ENCODE results near the gene POU6F2.

POU6F2 gene

GRCh38 chr7:39069896-39070881 lies 92.5 kb downstream of the POU6F2 start:
- DNase-seq (ENCODE audit: low spot score), result no peak

GRCh38 chr7:39071116-39071515 lies 93.4 kb downstream of the POU6F2 start:
- DNase-seq (ENCODE audit: low spot score), result no peak

DNA sequence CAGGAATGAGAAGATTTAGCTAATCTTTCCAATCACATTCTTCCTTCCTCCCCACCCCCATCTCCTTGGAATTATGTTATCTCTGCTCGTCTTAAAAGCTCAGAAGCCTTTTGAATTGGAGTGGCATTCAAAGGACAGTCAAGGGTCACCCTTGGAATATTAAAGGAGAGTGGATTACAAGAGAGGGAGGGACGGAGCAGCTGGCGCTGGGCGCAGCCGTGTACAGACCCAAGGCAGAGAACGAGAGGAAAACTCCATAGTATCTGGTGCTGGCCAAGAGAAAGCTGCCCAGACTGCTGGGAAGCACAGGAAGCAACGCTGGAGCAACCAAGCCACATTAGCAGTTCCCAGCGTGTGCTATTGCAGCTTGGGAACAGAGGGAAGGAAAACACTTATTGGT lies 95.7 kb downstream of the POU6F2 start:
- DNase-seq (ENCODE audit: low spot score), result peak; percentile 35

DNA sequence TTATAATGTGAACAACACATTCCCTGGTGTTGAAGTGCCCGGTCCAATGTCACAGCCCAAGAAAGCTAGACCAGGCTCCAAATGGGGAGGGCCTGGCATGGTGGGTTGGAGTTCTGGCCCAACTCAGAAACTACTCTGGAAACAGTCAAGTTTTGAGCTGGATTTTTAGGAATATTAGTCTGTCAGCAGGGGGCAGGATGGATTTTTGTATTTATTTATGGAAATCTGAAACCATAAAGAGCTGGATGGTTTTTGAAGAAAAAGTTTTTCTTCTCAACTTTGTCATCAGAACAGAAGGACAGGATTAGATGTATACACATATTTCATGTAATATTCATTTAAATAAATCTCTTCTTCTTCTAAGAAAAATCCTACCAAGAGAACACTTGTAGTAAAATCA lies 97.5 kb downstream of the POU6F2 start:
- DNase-seq (ENCODE audit: low spot score), result no peak

DNA sequence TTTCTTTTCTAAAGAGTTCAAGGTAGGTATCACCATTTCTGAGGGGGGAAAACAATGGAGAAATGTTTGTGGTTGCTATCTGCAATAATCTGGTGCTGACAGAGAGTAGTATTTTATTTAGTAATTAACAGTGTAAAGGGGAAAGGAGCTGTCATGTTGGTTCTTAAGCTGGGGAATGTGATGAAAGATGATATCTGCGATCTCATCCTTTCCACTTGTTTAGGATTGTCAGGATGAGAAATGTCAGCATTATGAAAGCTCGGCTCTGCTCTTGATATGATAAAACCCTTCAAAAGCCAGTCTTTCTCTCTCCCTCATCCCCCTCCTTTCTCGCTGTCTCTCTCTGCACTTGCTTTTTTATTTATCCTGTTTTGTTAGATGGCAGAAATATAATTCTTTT lies 106.1 kb downstream of the POU6F2 start:
- no peak for DNase-seq (ENCODE audit: low spot score)

- no peak for DNase-seq (ENCODE audit: low spot score)
Measured at GRCh38 chr7:39084349-39084748, 106.6 kb downstream of the POU6F2 start.

GRCh38 chr7:39085189-39085588 lies 107.5 kb downstream of the POU6F2 start:
- no peak for DNase-seq (ENCODE audit: low spot score)

DNA sequence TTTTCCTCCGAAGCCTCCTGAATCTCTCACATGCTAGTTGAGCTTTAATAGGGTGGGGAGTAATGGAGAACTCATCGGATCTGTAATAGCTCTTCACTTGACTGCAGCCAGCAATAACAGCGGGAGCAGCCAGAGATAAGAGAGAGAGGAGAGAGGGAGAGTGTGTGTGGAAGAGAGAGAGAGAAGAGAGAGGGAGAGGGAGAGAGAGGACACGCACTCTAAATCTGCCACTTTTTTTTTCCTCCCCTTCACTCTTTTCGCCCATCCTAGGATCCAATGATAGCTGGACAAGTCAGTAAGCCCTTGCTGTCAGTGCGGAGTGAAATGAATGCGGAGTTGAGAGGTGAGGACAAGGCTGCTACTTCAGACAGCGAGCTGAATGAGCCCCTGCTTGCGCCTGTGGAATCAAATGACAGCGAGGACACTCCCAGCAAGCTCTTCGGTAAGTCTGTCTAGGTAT lies 107.9 kb downstream of the POU6F2 start:
- no peak for DNase-seq (ENCODE audit: low spot score)

GRCh38 chr7:39086638-39087360 lies 109.1 kb downstream of the POU6F2 start:
- no peak for DNase-seq (ENCODE audit: low spot score)

- no peak for DNase-seq (ENCODE audit: low spot score)
Measured at GRCh38 chr7:39088730-39089593, 111.3 kb downstream of the POU6F2 start.

DNA sequence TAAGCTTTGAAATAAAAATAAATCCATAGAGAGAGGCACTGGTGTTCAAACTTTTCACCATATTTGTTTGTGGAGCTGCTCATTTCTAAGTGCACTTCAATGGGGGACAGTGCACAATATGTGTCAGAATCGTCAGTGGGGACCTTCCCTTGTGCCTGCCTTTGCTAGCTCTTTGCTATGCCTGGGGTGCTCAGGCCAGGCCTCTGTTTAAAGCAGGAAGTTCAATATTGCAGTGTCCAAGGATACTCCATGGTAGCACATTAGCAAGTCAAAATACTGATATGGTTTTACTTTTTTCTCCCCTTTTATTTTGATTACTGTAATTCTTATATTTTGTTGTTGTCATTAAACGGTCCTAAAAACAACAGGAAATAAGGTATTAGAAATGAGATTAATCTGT lies 113.4 kb downstream of the POU6F2 start:
- no peak for DNase-seq (ENCODE audit: low spot score)

- DNase-seq (ENCODE audit: low spot score), result no peak
Measured at GRCh38 chr7:39091774-39092173, 114.1 kb downstream of the POU6F2 start.

- DNase-seq (ENCODE audit: low spot score), result no peak
Measured at GRCh38 chr7:39094731-39095130, 117.0 kb downstream of the POU6F2 start.

DNA sequence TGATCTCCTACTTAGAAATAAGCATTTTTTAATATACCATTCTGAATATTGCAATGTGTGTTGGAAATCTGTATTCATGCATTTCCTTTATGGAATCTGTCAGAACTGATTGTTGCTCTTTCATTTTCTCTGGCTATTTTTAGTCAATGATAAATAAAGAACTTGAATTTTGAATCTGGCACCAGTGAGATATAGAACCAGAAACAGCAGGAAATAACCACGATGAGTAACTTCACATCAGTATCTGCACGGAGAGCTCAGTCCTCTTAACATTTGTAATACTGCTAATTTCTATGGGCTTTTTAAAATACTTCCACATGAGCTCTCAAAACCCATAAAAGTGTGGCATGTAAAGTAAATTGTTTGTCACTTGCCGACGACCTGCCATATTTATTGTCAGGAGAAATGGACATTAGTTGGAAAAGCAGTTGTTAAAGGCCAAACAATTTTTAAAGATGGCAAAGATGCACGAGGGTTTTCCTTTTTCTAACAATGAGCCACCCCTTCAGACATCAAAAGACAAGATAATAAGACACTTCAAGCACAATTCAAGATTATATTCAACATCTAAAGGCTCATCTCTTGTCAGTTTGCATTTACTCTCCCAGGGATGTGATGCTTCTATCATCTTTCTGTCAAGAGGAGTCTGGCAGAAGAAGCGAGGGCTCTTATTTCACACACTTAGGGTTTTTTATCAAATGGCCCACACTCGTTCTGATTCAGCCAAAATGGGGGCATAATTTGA lies 118.3 kb downstream of the POU6F2 start:
- DNase-seq (ENCODE audit: low spot score), result no peak

- DNase-seq (ENCODE audit: low spot score), result no peak
Measured at GRCh38 chr7:39098506-39098905, 120.8 kb downstream of the POU6F2 start.

DNA sequence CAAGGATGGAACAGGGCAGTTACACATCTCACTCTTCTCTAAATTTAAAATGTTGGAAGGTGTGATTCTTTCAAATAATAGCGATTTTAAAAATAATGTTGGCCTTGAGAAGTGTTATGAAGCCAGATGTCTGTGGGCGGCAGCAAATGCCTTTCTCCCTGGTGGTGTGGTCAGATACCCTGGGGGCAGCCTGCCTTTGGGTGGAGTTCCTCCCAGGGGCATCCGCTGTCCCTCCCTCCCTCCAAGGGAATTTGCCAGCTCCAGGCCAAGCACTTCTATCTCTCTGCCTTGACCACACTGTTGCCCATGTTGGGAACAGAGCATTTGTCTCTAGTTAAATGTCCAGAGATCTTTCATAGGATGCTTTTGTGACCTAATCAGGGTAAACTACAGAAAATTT lies 121.4 kb downstream of the POU6F2 start:
- DNase-seq (ENCODE audit: low spot score), result no peak

DNA sequence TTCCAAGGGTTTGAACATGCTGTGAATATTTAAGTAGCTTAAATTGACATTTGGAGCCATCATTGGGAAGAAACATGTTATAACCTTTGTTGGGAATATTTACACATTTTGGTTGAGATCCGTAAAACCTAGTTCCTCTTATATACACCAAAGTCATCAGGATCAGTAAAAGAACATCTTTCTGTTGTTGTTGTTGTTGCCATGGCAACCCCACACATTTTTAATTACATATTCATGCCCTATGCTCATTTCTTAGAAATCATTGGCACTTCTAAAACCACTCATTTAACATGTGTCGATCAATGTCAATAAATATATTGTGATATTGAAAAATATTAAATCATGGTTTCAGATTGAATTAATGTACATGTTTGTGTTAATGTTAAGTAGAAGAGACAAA lies 122.6 kb downstream of the POU6F2 start:
- no peak for DNase-seq (ENCODE audit: low spot score)

DNA sequence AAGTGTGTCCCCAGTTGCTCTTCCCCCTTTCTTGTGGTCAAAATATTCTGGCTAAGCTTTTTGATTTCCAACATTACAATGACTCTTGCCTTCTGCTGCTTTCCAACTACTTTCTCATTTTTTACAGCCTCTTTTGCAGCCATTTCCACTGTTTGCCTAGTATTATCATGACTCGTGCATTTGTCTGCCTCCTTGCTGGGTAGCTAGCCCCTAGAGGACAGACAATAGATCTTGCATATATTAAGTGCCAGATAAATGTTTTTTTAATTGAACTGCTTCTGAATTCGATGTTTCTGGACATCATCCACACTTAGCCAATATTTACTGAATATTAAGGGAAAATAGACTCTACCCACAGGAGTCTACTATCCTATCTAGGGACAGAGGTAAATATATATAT lies 124.5 kb downstream of the POU6F2 start:
- DNase-seq (ENCODE audit: low spot score), result no peak

- DNase-seq (ENCODE audit: low spot score), result no peak
Measured at GRCh38 chr7:39105720-39106119, 128.0 kb downstream of the POU6F2 start.

GRCh38 chr7:39125846-39126245 lies 148.1 kb downstream of the POU6F2 start:
- no peak for DNase-seq (ENCODE audit: low spot score)

GRCh38 chr7:39127058-39127457 lies 149.3 kb downstream of the POU6F2 start:
- no peak for DNase-seq (ENCODE audit: low spot score)
